GM12864 (cell line): ENCODE results near the gene RALGPS2.

Experiments used
- DNase-seq: peaks from one replicate; pipeline ENCODE4 v3.0.0-alpha.2; 2011; ENCODE audit warnings: low read depth
- H3K4me3 ChIP-seq: 2 replicates; pipeline ENCODE4 v1.5.1; 2011; ENCODE audit warnings: mild to moderate bottlenecking, low read depth, low read length, control low read depth
- TF ChIP-seq, protein P1 (sequence below): IDR thresholded peaks from 2 replicates; pipeline ENCODE4 v1.5.1; 2011; ENCODE audit warnings: low read depth, mild to moderate bottlenecking, moderate library complexity, low read length, control low read depth, inconsistent platforms; ENCODE audit errors: missing control alignments

The RALGPS2 gene

DNA sequence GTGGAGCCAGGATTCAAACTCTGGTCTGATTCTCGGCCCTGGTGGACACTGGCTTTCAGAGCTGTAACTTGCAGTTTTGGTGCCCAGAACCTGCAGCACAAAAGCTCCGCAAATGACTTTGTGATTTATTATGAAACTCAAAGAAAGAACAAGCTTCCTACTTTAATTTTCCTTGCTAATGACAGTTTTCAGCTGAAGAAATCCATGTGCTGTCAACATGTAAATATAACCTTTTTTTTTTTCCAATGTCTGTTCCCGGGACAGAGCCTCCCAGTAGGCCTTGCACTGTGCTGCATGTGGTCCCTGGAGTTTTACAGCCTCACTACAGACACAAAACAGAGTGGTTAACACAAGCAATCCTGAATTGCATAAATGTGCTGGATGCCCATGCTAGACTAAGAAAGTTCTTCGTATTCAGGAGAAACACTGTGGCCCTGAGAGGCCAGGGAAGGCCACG is 208.1 kb downstream of the RALGPS2 start:
- TF ChIP-seq, protein P1, sequence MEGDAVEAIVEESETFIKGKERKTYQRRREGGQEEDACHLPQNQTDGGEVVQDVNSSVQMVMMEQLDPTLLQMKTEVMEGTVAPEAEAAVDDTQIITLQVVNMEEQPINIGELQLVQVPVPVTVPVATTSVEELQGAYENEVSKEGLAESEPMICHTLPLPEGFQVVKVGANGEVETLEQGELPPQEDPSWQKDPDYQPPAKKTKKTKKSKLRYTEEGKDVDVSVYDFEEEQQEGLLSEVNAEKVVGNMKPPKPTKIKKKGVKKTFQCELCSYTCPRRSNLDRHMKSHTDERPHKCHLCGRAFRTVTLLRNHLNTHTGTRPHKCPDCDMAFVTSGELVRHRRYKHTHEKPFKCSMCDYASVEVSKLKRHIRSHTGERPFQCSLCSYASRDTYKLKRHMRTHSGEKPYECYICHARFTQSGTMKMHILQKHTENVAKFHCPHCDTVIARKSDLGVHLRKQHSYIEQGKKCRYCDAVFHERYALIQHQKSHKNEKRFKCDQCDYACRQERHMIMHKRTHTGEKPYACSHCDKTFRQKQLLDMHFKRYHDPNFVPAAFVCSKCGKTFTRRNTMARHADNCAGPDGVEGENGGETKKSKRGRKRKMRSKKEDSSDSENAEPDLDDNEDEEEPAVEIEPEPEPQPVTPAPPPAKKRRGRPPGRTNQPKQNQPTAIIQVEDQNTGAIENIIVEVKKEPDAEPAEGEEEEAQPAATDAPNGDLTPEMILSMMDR: no peak
- no peak for DNase-seq
- no peak overlapping the region for H3K4me3 ChIP-seq

DNA sequence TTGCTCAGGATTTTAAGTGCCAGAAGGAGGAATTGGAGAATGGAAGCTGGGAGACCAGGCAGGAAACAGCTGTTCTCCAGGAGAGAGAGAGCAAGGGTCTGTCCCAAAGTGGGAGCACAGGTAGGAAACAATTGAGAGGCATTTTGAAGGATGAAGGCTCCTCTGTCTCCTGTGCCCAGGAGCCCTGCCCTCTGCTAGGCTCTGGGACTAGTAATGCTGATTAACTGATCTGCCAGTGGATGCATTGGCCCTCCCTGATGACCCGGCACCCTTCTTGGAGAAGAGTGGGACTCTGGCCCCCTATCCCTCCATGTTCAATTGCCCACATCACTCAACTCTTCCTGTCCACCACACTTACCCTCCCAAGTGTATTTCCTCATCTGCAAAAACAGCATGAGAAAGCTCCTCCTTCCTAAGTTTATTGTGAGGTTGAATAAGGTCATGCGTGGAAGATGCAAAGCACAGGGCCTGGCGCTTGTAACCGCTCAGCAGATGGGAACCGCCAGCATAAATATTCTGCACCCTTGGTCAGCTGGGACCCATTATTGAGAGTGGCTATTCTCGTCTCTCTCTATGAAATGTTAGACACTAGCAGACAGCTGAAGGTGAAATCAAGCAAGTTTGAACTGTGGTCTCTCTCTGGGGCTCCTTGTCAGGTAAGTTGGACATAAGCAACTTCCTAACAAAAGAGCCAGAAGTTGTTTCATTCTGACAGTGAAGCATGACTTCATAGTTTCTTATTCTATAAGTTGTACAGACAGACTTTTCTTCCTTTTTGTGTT is 208.9 kb downstream of the RALGPS2 start:
- no peak overlapping the region for H3K4me3 ChIP-seq
- TF ChIP-seq, protein P1: no peak
- no peak for DNase-seq

DNA sequence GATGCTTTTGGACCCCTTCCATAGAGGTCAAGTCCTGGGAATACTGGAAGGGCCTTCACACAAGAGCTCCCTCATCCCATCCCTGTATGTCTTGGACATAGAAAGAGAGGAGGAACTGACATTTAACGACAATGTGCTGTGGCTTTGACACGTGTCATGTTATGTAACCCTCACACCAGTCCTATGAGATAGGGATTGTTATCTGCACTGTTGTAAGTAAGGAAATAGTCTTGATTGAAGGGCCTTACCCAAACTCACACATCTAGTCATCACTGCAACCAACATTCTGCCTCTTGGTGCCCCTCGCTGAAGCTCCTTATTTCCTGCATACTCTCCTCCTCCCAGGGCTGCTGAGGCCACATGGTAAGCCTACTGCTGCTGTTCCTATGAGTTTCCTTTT is 209.5 kb downstream of the RALGPS2 start:
- TF ChIP-seq, protein P1: no peak
- no peak for DNase-seq
- H3K4me3 ChIP-seq: no peak overlapping the region

DNA sequence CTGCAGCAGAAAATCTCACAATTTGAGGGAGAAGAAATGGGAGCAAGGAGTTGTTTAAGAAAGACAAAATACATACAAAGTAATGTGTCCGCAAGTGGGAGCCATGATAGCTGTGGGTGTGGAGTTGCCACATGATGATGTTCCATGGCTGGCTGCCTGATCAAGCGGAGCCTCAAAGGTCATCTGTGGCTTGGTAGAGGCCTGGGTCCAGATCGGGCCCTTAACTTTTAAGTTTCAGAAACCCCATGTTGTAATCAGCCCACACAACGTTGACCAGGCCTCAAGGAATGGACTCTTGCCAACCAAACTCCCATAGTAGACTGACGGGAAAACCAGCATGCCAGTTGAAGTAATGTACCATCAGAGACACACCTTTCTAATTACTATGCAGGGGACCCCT is 210.6 kb downstream of the RALGPS2 start:
- TF ChIP-seq, protein P1: no peak
- H3K4me3 ChIP-seq: no peak overlapping the region
- DNase-seq: no peak

DNA sequence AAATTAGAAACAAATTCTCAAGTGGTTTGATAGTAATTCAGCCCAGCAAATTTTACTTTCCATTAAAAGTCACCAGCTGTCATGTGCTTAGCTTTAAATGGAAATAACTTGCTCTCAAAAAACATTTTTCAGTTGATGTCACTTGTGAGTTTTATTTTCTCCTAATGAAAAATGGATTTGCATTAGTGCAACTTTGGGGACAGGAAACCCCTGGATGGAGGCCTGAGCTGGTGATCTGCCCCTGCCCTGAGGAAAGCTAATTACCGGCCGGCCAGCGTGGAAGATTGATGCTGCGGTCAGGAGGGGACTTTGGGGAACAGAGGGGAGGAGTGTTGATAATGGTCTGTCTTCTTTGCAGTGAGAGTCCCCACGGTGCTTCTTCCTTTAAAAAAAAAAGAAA is 212.7 kb downstream of the RALGPS2 start:
- H3K4me3 ChIP-seq: no peak overlapping the region
- DNase-seq: no peak
- TF ChIP-seq, protein P1: no peak

DNA sequence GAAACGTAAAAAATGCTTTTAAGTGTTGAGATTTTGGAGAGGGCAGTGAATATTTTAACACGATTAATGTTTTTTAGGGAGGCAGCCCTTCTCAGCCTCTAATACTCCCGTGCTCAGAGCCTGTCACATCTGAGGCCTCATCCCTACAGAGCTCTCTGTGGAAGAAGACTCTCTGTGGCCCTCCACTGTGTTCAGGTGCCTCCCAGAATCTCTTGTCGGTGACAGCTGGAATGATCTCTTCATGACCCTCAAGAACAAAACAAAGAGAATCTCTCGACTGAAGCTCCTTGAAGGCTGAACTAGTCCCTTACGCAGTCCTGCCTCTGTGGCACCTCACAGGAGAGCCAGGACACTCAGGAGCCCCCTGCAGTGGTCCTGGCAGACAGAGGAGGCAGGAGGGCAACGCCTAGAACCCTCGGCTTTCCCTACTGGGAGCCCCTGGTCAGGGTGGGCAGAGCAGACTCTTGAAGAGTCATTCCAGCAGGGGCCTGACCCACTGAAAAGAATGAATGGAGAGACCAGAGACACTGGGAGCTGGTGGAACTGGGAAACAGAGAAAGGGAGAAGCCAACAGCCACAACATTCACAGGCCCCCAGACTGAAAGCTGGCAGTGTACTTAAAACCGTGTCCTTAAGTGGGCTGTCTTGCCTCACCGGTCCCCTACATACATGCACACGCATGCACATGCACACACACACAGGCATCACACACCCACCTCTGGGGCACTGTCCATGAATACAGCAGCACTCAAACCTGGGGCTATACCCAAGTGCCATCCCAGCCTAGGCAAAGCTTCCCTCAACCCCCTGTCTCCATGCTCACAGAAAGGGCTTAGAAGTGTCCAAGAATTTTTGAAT is 213.3 kb downstream of the RALGPS2 start:
- DNase-seq: no peak
- TF ChIP-seq, protein P1: no peak
- H3K4me3 ChIP-seq: no peak overlapping the region
